ENCODE results near the gene CYB5R3. TPM values are rescaled to one million over a fixed set of nuclear protein-coding genes. Genes with fewer than 3 reads are reported as not detected.

Gene CYB5R3
- total RNA-seq, 6 experiments from 2014 or later = 315 to 413 (median 347) TPM

DNA sequence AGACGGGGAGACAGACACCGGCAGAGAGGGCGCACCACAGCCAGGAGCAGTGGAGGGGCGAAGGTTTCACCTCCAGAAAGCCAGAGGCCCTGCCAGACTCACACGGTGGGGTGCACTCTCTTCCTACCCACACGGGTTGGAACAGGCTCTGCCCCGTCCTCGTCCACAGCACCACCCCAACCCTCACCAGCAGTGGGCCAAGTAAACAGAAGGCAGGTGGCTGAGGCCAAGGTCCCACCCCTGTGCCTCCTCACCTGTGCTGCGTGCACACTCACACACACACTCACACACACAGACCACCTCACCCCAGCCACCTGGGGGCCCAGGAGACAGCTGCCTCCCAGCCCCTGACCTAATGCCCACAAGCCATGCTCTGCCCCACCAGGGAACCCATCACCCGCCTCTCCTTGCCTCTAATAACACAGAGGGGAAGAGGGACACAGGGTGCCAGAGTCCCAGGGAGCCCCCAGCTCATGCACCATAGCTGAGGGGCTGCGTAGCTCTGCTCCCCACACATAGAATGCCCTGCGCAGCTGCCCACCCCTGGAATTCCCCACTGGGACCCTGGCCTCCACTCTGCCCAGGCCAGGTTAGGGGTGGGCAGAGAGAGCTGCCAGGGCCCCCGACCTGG lies 3.1 kb downstream of the CYB5R3 start:
- peaks cover 3% of the 10 kb centered on the region for H3K27me3 Mint-ChIP-seq (ENCODE audit: insufficient read depth)
- TF ChIP-seq, protein P1, sequence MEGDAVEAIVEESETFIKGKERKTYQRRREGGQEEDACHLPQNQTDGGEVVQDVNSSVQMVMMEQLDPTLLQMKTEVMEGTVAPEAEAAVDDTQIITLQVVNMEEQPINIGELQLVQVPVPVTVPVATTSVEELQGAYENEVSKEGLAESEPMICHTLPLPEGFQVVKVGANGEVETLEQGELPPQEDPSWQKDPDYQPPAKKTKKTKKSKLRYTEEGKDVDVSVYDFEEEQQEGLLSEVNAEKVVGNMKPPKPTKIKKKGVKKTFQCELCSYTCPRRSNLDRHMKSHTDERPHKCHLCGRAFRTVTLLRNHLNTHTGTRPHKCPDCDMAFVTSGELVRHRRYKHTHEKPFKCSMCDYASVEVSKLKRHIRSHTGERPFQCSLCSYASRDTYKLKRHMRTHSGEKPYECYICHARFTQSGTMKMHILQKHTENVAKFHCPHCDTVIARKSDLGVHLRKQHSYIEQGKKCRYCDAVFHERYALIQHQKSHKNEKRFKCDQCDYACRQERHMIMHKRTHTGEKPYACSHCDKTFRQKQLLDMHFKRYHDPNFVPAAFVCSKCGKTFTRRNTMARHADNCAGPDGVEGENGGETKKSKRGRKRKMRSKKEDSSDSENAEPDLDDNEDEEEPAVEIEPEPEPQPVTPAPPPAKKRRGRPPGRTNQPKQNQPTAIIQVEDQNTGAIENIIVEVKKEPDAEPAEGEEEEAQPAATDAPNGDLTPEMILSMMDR (IDR thresholded peaks at IDR 0.05) = no peak
- no peak for DNase-seq
- H3K4me3 Mint-ChIP-seq = peak overlapping the region; percentile 69
- peaks cover 47% of the 10 kb centered on the region for H3K4me1 Mint-ChIP-seq (ENCODE audit: low read depth)
- peaks cover 10% of the 10 kb centered on the region; the same call in 1 of the 2 replicates for H3K36me3 Mint-ChIP-seq (ENCODE audit: low read depth)
- H3K9me3 Mint-ChIP-seq = no peaks in the 10 kb centered on the region
- H3K27ac Mint-ChIP-seq = peak overlapping the region; percentile 92

DNA sequence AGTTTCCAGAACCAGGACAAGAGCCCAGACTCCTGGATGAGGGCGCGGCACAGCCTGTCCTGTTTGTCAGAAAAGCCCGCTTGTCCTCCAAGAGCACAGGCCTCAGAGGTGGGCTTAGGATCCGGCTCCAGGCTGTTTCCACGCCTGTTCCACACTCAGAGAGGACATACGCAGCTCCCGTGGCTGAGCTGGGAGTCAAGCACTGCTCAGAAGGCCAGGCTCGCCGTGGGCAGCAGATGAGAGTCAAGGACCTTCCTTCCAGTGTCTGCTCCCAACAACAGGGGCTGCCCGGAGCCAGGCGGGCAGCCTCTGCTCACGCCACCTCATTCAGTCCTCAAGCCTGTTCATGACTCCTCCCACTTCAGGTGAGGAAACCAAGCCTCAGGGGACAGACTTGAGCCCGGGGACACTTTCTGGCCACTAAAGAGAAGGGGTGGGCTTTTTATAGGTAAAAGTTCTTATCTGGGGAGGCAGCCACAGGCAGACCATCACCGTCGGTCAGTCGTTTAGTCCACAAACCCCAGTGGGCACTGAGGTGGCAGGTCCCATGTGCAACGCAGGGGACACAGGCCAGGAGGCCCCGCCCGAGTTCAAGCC lies 3.8 kb downstream of the CYB5R3 start:
- Mint-ChIP-seq H3K4me3 (peak overlapping the region; percentile 76), H3K36me3 (ENCODE audit: low read depth) (peaks cover 10% of the 10 kb centered on the region; the same call in 1 of the 2 replicates), H3K9me3 (no peaks in the 10 kb centered on the region), H3K27ac (peak overlapping the region; percentile 92), H3K4me1 (ENCODE audit: low read depth) (peaks cover 42% of the 10 kb centered on the region), H3K27me3 (ENCODE audit: insufficient read depth) (peaks cover 3% of the 10 kb centered on the region)
- TF ChIP-seq, protein P1 (IDR thresholded peaks at IDR 0.05) = no peak
- DNase-seq = no peak

GRCh38 chr22:42644422-42645340 lies 4.5 kb downstream of the CYB5R3 start:
- peak; percentile 60 for DNase-seq
- H3K27ac Mint-ChIP-seq = peak overlapping the region; percentile 92

DNA sequence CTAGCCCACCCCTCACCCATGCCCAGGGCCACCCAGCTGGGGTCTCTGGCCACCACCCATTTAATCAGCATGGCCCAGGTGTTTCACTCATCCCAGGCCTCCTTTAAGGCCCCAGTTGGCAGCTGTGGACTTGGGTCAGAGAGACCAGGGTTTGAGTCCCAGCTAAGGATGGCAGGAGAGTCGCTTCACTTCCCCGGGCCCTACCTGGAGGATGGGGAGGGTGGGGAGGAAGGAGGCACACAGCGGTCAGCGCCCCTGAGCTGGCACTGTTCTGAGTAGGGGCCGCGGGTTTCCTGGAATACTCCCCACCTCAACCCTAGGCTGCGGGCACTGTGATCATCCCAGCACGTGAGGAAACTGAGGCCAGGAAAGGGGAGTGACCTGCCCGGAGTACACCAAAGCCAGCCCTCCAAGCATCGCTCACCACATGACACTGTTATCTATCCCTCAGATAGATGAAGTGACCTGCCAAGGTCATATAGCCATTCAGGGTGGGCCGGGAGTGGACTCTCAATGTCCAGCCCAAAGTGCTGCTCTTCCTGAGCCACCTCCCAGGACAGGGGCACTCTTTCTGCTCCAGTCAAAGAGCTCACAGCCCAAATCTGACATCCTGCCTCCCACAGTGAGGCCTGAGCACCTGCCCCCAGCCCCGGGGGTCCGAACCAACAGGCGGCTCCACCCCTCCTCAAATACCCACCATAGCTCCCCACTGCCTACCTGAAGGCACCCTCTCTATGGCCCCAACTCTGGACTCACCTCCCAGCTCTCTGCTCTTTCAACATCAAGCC lies 5.4 kb downstream of the CYB5R3 start:
- Mint-ChIP-seq H3K4me1 (ENCODE audit: low read depth) (peaks cover 50% of the 10 kb centered on the region), H3K27ac (peak overlapping the region; percentile 92), H3K36me3 (ENCODE audit: low read depth) (peaks cover 10% of the 10 kb centered on the region; the same call in 1 of the 2 replicates), H3K9me3 (no peaks in the 10 kb centered on the region), H3K27me3 (ENCODE audit: insufficient read depth) (peaks cover 3% of the 10 kb centered on the region), H3K4me3 (peak overlapping the region; percentile 76)
- DNase-seq = no peak
- TF ChIP-seq, protein P1 (IDR thresholded peaks at IDR 0.05) = no peak

More at GRCh38 chr22:42644422-42645340, 4.5 kb downstream of the CYB5R3 start:
- peaks cover 10% of the 10 kb centered on the region; the same call in 1 of the 2 replicates for H3K36me3 Mint-ChIP-seq (ENCODE audit: low read depth)
- no peaks in the 10 kb centered on the region for H3K9me3 Mint-ChIP-seq
- TF ChIP-seq, protein P1 (IDR thresholded peaks at IDR 0.05) = no peak
- peak overlapping the region; percentile 76 for H3K4me3 Mint-ChIP-seq
- H3K27me3 Mint-ChIP-seq (ENCODE audit: insufficient read depth) = peaks cover 3% of the 10 kb centered on the region
- peaks cover 47% of the 10 kb centered on the region for H3K4me1 Mint-ChIP-seq (ENCODE audit: low read depth)

Measured in HFFc6 (cell line).